ENCODE results near the gene RANBP1. TPM values are rescaled to one million over a fixed set of nuclear protein-coding genes. Genes with fewer than 3 reads are reported as not detected.

RANBP1 gene
- total and polyA plus RNA-seq, 9 of the 15 experiments (the other 6 are each of a cell fraction or from before 2014, with no cell fraction given) = 162 to 2,891 (median 1,289) TPM

DNA sequence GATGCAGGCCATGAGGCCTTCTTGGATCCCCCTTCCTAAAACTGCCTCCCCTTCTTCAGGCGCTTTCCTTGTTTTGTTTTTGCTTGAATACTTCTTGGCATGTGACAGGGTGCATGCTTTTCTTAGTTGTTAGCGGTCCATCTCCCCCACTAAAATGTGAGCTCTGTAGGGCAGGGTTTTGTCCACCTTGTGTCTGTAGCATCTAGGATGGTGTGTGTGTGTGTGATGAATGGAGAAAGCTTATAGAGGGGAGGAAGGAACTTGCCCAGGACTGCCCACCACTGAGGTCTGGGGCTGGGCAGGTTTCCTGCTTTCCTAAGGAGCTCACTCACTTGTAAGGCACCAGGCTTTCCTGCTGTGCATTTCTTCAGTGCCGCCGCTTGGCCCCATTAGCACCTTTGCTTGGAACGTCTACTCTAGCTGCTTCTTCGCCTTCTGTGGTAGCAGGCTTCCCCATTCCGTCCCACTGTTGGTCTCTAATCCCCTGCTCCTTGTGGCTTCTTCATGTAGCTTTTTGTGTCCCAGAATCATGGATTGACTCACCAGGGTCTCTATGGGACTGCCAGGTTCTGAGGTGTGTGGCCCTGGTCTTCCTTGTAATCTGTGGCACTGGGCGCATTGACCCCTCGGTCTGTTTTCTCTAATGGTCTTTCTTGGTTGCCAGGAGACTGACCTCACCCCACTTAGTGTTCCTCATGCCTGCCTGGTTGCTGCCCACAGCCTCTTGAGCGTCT lies 32.6 kb upstream of the RANBP1 start (continued):
- TF ChIP-seq RBM17 (IDR thresholded peaks at IDR 0.05; ENCODE audit: borderline replicate concordance, low read depth, low read length) (no peak), ATF1 (CRISPR knock-in tag; IDR thresholded peaks at IDR 0.05) (no peak), ATF1 (tag; IDR thresholded peaks at IDR 0.05) (no peak), LEF1 (IDR thresholded peaks at IDR 0.05) (no peak), ZBED1 (IDR thresholded peaks at IDR 0.05) (no peak), ZNF780A (CRISPR knock-in tag; IDR thresholded peaks at IDR 0.05) (no peak), MAZ (CRISPR knock-in tag; conservative IDR thresholded peaks at IDR 0.05 in 1 of 2, IDR thresholded peaks at IDR 0.05 in 1 of 2) (no peak), ZNF324 (CRISPR knock-in tag; IDR thresholded peaks at IDR 0.05) (no peak), TCF7L2 (IDR thresholded peaks at IDR 0.05; ENCODE audit: low read depth, low read length) (no peak), ERF (CRISPR knock-in tag; IDR thresholded peaks at IDR 0.05) (peak; percentile 64; the same call in 1 of the 2 replicates), CCNT2 (IDR thresholded peaks at IDR 0.05; ENCODE audit: borderline replicate concordance, extremely low read depth, insufficient read length, low read depth, low read length) (no peak)
- TF ChIP-seq, protein P1, sequence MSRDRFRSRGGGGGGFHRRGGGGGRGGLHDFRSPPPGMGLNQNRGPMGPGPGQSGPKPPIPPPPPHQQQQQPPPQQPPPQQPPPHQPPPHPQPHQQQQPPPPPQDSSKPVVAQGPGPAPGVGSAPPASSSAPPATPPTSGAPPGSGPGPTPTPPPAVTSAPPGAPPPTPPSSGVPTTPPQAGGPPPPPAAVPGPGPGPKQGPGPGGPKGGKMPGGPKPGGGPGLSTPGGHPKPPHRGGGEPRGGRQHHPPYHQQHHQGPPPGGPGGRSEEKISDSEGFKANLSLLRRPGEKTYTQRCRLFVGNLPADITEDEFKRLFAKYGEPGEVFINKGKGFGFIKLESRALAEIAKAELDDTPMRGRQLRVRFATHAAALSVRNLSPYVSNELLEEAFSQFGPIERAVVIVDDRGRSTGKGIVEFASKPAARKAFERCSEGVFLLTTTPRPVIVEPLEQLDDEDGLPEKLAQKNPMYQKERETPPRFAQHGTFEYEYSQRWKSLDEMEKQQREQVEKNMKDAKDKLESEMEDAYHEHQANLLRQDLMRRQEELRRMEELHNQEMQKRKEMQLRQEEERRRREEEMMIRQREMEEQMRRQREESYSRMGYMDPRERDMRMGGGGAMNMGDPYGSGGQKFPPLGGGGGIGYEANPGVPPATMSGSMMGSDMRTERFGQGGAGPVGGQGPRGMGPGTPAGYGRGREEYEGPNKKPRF (IDR thresholded peaks at IDR 0.05; ENCODE audit: low read depth, low read length) = no peak
- TF ChIP-seq, protein P2, sequence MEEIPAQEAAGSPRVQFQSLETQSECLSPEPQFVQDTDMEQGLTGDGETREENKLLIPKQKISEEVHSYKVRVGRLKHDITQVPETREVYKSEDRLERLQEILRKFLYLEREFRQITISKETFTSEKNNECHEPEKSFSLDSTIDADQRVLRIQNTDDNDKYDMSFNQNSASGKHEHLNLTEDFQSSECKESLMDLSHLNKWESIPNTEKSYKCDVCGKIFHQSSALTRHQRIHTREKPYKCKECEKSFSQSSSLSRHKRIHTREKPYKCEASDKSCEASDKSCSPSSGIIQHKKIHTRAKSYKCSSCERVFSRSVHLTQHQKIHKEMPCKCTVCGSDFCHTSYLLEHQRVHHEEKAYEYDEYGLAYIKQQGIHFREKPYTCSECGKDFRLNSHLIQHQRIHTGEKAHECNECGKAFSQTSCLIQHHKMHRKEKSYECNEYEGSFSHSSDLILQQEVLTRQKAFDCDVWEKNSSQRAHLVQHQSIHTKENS (CRISPR knock-in tag; IDR thresholded peaks at IDR 0.05) = no peak
- TF ChIP-seq, protein P3, sequence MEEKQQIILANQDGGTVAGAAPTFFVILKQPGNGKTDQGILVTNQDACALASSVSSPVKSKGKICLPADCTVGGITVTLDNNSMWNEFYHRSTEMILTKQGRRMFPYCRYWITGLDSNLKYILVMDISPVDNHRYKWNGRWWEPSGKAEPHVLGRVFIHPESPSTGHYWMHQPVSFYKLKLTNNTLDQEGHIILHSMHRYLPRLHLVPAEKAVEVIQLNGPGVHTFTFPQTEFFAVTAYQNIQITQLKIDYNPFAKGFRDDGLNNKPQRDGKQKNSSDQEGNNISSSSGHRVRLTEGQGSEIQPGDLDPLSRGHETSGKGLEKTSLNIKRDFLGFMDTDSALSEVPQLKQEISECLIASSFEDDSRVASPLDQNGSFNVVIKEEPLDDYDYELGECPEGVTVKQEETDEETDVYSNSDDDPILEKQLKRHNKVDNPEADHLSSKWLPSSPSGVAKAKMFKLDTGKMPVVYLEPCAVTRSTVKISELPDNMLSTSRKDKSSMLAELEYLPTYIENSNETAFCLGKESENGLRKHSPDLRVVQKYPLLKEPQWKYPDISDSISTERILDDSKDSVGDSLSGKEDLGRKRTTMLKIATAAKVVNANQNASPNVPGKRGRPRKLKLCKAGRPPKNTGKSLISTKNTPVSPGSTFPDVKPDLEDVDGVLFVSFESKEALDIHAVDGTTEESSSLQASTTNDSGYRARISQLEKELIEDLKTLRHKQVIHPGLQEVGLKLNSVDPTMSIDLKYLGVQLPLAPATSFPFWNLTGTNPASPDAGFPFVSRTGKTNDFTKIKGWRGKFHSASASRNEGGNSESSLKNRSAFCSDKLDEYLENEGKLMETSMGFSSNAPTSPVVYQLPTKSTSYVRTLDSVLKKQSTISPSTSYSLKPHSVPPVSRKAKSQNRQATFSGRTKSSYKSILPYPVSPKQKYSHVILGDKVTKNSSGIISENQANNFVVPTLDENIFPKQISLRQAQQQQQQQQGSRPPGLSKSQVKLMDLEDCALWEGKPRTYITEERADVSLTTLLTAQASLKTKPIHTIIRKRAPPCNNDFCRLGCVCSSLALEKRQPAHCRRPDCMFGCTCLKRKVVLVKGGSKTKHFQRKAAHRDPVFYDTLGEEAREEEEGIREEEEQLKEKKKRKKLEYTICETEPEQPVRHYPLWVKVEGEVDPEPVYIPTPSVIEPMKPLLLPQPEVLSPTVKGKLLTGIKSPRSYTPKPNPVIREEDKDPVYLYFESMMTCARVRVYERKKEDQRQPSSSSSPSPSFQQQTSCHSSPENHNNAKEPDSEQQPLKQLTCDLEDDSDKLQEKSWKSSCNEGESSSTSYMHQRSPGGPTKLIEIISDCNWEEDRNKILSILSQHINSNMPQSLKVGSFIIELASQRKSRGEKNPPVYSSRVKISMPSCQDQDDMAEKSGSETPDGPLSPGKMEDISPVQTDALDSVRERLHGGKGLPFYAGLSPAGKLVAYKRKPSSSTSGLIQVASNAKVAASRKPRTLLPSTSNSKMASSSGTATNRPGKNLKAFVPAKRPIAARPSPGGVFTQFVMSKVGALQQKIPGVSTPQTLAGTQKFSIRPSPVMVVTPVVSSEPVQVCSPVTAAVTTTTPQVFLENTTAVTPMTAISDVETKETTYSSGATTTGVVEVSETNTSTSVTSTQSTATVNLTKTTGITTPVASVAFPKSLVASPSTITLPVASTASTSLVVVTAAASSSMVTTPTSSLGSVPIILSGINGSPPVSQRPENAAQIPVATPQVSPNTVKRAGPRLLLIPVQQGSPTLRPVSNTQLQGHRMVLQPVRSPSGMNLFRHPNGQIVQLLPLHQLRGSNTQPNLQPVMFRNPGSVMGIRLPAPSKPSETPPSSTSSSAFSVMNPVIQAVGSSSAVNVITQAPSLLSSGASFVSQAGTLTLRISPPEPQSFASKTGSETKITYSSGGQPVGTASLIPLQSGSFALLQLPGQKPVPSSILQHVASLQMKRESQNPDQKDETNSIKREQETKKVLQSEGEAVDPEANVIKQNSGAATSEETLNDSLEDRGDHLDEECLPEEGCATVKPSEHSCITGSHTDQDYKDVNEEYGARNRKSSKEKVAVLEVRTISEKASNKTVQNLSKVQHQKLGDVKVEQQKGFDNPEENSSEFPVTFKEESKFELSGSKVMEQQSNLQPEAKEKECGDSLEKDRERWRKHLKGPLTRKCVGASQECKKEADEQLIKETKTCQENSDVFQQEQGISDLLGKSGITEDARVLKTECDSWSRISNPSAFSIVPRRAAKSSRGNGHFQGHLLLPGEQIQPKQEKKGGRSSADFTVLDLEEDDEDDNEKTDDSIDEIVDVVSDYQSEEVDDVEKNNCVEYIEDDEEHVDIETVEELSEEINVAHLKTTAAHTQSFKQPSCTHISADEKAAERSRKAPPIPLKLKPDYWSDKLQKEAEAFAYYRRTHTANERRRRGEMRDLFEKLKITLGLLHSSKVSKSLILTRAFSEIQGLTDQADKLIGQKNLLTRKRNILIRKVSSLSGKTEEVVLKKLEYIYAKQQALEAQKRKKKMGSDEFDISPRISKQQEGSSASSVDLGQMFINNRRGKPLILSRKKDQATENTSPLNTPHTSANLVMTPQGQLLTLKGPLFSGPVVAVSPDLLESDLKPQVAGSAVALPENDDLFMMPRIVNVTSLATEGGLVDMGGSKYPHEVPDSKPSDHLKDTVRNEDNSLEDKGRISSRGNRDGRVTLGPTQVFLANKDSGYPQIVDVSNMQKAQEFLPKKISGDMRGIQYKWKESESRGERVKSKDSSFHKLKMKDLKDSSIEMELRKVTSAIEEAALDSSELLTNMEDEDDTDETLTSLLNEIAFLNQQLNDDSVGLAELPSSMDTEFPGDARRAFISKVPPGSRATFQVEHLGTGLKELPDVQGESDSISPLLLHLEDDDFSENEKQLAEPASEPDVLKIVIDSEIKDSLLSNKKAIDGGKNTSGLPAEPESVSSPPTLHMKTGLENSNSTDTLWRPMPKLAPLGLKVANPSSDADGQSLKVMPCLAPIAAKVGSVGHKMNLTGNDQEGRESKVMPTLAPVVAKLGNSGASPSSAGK (IDR thresholded peaks at IDR 0.05) = no peak

All from K562 (cell line).